Keratinocyte (primary cell): Measurements from ENCODE around the gene MRTFA. TPM values are rescaled to one million over a fixed set of nuclear protein-coding genes. Genes with fewer than 3 reads are reported as not detected.

Source experiments
- DNase-seq: peaks from one replicate; pipeline ENCODE4 v3.0.0-alpha.2; 2011; ENCODE audit warnings: low read depth, missing footprints, low spot score
- FAIRE-seq: peaks from 2 replicates; lab custom pipeline; 2011; peaks lifted over from hg19 to GRCh38; lab: Jason Lieb, UNC
- H2AFZ ChIP-seq: 2 replicates; pipeline ENCODE4 v1.6.0; 2012; ENCODE audit warnings: low read length, control low read depth, inconsistent platforms; ENCODE audit not compliant: control insufficient read depth
- H3K27ac ChIP-seq: 2 replicates; pipeline ENCODE4 v1.5.1; 2011; ENCODE audit warnings: low read length; ENCODE audit not compliant: control insufficient read depth, insufficient read depth
- H3K27me3 ChIP-seq: 3 replicates; pipeline ENCODE4 v1.6.0; 2011; ENCODE audit warnings: low read length; ENCODE audit not compliant: control insufficient read depth, insufficient read depth; ENCODE audit errors: extremely low read depth
- H3K36me3 ChIP-seq, 2 experiments: 2 replicates in 1 of 2; 3 replicates in 1 of 2; pipeline ENCODE4 v1.5.1; 2011; ENCODE audit warnings: low read length in 2 of 2, mild to moderate bottlenecking in 1 of 2; ENCODE audit not compliant: control insufficient read depth in 2 of 2, insufficient read depth in 2 of 2; ENCODE audit errors: extremely low read depth in 1 of 2
- H3K4me1 ChIP-seq: 3 replicates; pipeline ENCODE4 v1.5.1; 2011; ENCODE audit warnings: low read length; ENCODE audit not compliant: control insufficient read depth, insufficient read depth; ENCODE audit errors: extremely low read depth
- H3K4me2 ChIP-seq: 3 replicates; pipeline ENCODE4 v1.6.0; 2011; ENCODE audit warnings: low read depth, low read length; ENCODE audit not compliant: control insufficient read depth, insufficient read depth; ENCODE audit errors: extremely low read depth
- H3K4me3 ChIP-seq, 3 experiments: fragments of 200-600 bp in 1 of 3; sonication (generic) in 1 of 3; 2 replicates in 2 of 3; 3 replicates in 1 of 3; pipeline ENCODE4 v1.5.1; 2011 to 2016; ENCODE audit warnings: low read length in 3 of 3, mild to moderate bottlenecking in 3 of 3, control low read depth in 2 of 3, inconsistent platforms in 1 of 3, low read depth in 1 of 3, mixed read lengths in 1 of 3, mixed run types in 1 of 3, moderate library complexity in 1 of 3; ENCODE audit not compliant: control insufficient read depth in 2 of 3, insufficient read depth in 2 of 3; ENCODE audit errors: extremely low read depth in 1 of 3
- H3K79me2 ChIP-seq: 2 replicates; pipeline ENCODE4 v1.6.0; 2012; ENCODE audit warnings: low read length; ENCODE audit not compliant: control insufficient read depth, insufficient read depth
- H3K9ac ChIP-seq: 3 replicates; pipeline ENCODE4 v1.6.0; 2011; ENCODE audit warnings: low read length; ENCODE audit not compliant: control insufficient read depth, insufficient read depth; ENCODE audit errors: extremely low read depth
- H3K9me1 ChIP-seq: 3 replicates; pipeline ENCODE4 v1.6.0; 2011; ENCODE audit warnings: low read length; ENCODE audit not compliant: control insufficient read depth, insufficient read depth; ENCODE audit errors: extremely low read depth
- H3K9me3 ChIP-seq: 2 replicates; pipeline ENCODE4 v1.5.1; 2012; ENCODE audit warnings: low read depth, low read length; ENCODE audit not compliant: control insufficient read depth
- H4K20me1 ChIP-seq: 3 replicates; pipeline ENCODE4 v1.6.0; 2011; ENCODE audit warnings: low read length; ENCODE audit not compliant: control insufficient read depth, insufficient read depth; ENCODE audit errors: extremely low read depth
- EZH2 ChIP-seq: IDR thresholded peaks from one replicate; pipeline ENCODE4 v1.6.1; 2012; ENCODE audit warnings: inconsistent platforms, mild to moderate bottlenecking, low read length, moderate library complexity
- dilution Hi-C: fragments of 300-500 bp; cut with MboI; formaldehyde crosslinking; loops from one replicate; pipeline ENCODE4 v1.7.0; 2020; ENCODE audit warnings: low sequenced_read_pairs; ENCODE audit not compliant: extremely low pct_ligation_motif_present
- polyA plus RNA-seq, 5 experiments: library from polyadenylated mRNA; depleted of rRNA in 3 of 5; stranded (reverse) in 3 of 5; stranded (forward) in 1 of 5; unstranded in 1 of 5; fragments of >200 nt; gene quantifications; 1 replicate in 1 of 5; 2 replicates in 3 of 5; 3 replicates in 1 of 5; pipeline versions ENCODE4 v1.2.1 to v1.2.3, GENCODE V29; 2011 to 2012; ENCODE audit warnings: missing spikeins in 2 of 5, low read depth in 1 of 5, low replicate concordance in 1 of 5
- TF ChIP-seq, protein P1 (sequence below), 3 experiments: IDR thresholded peaks in 1 of 3; conservative IDR thresholded peaks in 1 of 3; optimal IDR thresholded peaks in 1 of 3; 2 replicates in 2 of 3; 3 replicates in 1 of 3; pipeline versions ENCODE3 to v1.5.1; 2011; ENCODE audit warnings: low read length in 3 of 3, mild to moderate bottlenecking in 3 of 3, moderate library complexity in 2 of 3, control low read depth in 1 of 3, inconsistent platforms in 1 of 3; ENCODE audit not compliant: insufficient read depth in 2 of 3; ENCODE audit errors: extremely low read depth in 1 of 3

Gene MRTFA
- polyA plus RNA-seq, 1 donor (not counting 4 experiments of a cell fraction or from before 2014, with no cell fraction given), result 6.5 TPM

GRCh38 chr22:40412441-40412840 is 224.1 kb downstream of the MRTFA start:
- H4K20me1 ChIP-seq, result peaks cover 3% of the 10 kb centered on the region
- no peak for FAIRE-seq
- no peak for TF ChIP-seq EZH2
- TF ChIP-seq, protein P1, sequence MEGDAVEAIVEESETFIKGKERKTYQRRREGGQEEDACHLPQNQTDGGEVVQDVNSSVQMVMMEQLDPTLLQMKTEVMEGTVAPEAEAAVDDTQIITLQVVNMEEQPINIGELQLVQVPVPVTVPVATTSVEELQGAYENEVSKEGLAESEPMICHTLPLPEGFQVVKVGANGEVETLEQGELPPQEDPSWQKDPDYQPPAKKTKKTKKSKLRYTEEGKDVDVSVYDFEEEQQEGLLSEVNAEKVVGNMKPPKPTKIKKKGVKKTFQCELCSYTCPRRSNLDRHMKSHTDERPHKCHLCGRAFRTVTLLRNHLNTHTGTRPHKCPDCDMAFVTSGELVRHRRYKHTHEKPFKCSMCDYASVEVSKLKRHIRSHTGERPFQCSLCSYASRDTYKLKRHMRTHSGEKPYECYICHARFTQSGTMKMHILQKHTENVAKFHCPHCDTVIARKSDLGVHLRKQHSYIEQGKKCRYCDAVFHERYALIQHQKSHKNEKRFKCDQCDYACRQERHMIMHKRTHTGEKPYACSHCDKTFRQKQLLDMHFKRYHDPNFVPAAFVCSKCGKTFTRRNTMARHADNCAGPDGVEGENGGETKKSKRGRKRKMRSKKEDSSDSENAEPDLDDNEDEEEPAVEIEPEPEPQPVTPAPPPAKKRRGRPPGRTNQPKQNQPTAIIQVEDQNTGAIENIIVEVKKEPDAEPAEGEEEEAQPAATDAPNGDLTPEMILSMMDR (optimal IDR thresholded peaks at IDR 0.05 in 1 of 3, IDR thresholded peaks at IDR 0.05 in 1 of 3, conservative IDR thresholded peaks at IDR 0.05 in 1 of 3; ENCODE audit: extremely low read depth in 1 of 3, insufficient read depth in 2 of 3, low read length in 3 of 3), result no peak
- H3K27me3 ChIP-seq, result no peaks in the 10 kb centered on the region
- peaks cover 30 to 39% of the 10 kb centered on the region in 2 experiments for H3K36me3 ChIP-seq
- no peak overlapping the region for H3K27ac ChIP-seq
- peaks cover under 1% of the 10 kb centered on the region for H3K9me1 ChIP-seq
- no peak overlapping the region for H3K9ac ChIP-seq
- no peak for DNase-seq
- dilution Hi-C loops, result no loop called here
- H3K79me2 ChIP-seq, result no peaks in the 10 kb centered on the region
- H3K4me1 ChIP-seq, result peaks cover 29% of the 10 kb centered on the region
- no peaks in the 10 kb centered on the region for H3K9me3 ChIP-seq
- no peak overlapping the region for H3K4me3 ChIP-seq
- no peak overlapping the region for H2AFZ ChIP-seq
- H3K4me2 ChIP-seq, result no peak overlapping the region

GRCh38 chr22:40411506-40411861 is 225.0 kb downstream of the MRTFA start:
- Histone ChIP-seq H3K9ac (no peak overlapping the region), H3K9me3 (no peaks in the 10 kb centered on the region), H3K4me3 (no peak overlapping the region), H3K79me2 (no peaks in the 10 kb centered on the region), H3K27ac (no peak overlapping the region), H3K36me3 (peaks cover 28 to 39% of the 10 kb centered on the region in 2 experiments), H3K27me3 (no peaks in the 10 kb centered on the region), H3K4me2 (no peak overlapping the region), H3K4me1 (peaks cover 29% of the 10 kb centered on the region), H2AFZ (no peak overlapping the region), H4K20me1 (peaks cover 6% of the 10 kb centered on the region), H3K9me1 (peaks cover 4% of the 10 kb centered on the region)
- dilution Hi-C loops, result no loop called here
- FAIRE-seq, result no peak
- DNase-seq, result no peak
- TF ChIP-seq EZH2, result no peak
- TF ChIP-seq, protein P1 (optimal IDR thresholded peaks at IDR 0.05 in 1 of 3, IDR thresholded peaks at IDR 0.05 in 1 of 3, conservative IDR thresholded peaks at IDR 0.05 in 1 of 3; ENCODE audit: extremely low read depth in 1 of 3, insufficient read depth in 2 of 3, low read length in 3 of 3), result no peak
